ENCODE measurements around the gene TBC1D22A.
A peak's percentile ranks its signal among the peaks of the same experiment; 100 is the strongest.

TBC1D22A gene

DNA sequence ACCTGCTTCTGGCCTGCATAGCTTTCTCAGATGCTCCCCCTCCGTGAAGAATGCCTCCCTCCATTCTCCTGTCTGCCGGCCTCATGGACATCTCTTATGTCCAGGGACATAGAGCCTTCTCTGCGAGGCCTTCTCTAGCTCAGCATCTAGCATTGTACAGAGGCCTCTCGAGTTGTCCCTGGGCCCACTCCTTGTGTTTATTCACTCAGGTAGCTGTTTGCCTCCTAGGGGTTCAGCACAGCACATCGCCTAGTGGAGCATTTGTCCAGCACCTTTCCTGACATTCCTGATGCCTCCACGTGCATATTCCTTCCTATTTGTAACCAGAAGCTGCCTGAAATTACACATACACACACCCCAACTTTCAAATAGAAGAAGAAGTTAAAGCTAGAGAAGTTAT is 101.3 kb downstream of the TBC1D22A start:
- DNase-seq, result no peak

DNA sequence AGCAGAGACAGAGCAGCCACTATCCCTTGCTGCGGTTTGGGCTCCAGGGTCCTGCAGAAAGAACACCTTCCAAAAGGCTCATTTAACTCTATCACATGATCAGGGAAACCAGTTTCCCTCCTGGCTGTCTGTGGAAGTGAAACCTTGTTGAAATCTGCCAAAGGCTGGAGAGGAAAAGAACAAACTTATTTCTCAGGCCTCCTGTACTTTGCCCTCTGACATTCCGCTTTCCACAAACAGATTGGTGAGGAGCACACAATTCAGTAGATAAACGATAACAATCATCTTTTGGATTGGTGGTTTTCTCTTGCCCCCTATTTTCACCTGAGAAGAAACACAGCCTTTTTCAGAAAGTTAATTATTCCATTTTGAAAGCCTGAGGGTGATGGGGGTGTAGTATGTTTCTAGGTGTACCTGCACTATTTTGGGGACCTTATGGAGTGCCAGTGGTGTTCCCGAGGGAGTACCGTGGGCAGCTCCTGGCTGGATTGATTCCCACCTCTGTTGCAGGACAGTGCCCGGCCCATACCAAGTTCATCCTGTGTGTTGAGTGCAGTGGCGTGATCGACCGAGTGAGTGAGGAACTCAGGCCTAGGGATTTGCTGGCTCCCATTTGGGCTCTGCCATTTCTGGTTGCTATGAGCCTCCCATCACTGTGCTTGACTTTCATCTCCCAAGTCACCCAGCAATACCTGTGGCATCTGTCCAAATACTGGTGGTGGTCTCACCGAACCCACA is 102.0 kb downstream of the TBC1D22A start:
- no peak for DNase-seq

DNA sequence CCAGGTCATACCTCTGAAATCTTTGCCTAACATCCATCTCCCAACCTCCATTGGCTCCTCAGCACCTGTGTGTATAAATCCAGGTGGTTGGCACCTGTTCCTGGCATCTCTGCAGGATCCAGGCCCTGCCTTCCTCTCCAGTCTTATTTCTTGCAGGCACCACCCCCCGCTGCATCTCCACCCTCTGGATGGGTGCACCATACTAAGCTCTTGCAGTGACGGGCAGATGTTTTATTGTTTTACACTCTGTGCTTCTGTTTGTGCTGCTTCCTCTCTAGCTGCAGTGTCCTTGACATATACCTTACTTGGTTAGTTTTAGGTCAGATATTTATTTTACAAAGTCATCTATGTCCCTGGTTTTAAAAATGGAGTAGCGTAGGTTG is 102.6 kb downstream of the TBC1D22A start:
- no peak for DNase-seq

DNA sequence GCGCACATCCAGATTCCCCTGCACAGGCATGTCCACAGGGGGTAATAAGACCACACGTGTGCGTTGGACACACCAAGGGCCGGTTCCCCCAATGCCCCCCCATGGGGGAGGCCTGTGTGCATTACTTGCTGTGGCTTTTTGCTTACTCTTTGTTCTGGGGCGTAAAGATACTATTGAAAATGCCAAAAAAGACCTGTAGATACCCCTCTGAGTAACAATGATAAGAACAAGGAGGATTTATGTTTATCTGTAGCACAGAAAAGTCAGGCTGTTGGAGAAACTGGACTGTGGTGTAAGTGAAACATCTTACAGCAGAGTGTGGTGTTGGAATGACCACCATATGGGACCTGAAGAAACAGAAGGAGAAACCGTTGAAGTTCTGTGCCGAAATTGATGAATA is 103.2 kb downstream of the TBC1D22A start:
- no peak for DNase-seq

DNA sequence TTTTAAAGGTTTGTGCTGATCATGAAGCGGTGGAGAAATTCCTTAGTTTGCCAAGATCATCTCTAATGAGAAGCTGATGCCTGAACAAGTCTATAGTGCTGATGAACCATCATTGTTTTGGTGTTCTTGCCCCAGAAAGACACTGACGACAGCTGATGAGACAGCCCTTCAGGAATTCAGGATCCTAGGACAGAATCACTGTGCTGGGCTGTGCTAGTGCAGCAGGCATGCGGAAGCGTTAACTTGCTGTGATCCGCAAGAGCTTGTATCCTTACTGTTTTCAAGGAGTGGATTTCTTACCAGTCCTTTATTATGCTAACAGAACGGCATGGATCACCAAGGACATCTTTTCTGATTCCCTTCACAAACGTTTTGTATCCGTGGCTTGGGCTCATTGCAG is 104.1 kb downstream of the TBC1D22A start:
- no peak for DNase-seq

DNA sequence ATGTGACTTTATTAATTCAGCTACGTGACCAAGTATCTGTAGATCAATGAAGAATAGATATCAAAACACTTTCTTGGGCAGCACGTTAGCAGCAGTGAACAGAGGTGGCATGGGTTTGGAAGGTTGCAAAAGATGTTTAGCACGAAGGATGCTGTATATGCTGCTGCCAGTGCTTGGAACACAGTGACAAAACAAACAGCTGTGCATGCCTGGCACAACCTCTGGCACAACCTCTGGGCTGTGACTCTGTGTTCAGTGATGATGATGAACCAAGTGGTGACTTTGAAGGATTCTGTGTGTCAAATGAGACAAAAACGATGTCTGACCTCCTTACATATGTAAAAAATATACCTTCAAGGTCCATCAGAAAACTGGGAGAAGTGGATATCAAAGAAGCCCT is 104.7 kb downstream of the TBC1D22A start:
- no peak for DNase-seq

DNA sequence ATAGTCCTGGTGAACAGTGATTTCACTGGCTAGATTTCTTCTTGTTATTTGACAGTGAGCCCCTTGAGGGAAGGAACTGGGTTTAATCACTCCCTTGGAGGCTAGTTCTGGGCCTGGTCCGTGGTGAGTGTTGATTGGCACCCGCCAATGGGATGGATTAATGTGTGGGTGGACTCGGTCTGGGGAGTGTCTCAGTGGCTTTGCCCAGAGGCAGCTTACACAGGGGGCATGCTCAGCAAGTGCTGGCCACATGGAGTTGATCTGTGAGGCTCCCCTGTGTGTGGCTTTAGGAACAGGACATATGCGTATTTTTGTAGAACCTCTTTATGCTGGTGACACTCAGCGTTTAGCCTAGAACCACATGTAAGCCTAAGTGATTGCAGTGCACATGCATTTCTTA is 106.9 kb downstream of the TBC1D22A start:
- no peak for DNase-seq

DNA sequence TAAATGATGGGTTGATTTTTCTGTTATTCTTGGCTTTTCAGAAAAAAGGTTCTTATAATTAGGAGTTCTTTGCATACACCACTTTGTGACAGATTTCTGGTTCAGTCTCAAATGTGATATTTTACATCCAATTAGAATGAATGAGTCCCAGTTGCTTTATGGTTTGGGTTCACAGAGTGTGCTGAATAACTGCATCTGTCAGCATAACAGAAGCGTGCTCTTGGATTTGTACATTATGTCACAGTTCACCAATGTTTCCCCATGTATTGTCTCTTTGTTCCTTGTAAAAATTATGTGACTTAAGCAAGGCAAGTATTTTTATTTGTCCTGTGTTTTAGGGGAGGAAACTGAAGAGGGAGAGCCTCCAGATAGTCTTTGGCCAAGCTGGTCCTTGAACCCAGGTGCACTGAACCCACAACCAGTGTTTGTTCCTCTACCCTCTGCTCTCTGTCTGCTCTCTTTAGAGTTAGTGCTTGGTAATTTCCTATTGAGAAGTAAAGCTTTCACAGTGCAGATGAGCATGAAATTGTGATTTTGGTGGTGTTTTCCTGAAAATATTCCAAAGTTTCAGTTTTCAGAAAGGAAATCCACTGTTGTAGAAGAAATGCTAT is 107.5 kb downstream of the TBC1D22A start:
- no peak for DNase-seq

DNA sequence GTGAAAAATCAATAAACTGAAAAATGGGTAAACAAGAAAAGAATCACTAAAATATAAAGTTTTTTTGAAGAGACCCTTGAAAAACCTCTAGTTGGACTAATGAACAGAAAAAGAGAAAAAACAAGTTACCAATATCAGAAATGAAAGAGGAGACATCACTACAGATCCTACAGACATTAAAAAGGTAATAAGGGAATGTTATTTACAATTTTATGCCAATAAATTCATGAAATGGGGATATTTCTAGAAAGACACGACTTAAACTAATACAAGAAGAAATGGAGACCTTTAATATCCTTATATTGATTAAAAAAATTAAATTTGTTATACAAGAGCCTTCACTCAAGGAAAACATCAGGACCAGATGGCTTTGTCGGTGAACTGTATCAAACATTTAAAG is 109.4 kb downstream of the TBC1D22A start:
- no peak for DNase-seq

DNA sequence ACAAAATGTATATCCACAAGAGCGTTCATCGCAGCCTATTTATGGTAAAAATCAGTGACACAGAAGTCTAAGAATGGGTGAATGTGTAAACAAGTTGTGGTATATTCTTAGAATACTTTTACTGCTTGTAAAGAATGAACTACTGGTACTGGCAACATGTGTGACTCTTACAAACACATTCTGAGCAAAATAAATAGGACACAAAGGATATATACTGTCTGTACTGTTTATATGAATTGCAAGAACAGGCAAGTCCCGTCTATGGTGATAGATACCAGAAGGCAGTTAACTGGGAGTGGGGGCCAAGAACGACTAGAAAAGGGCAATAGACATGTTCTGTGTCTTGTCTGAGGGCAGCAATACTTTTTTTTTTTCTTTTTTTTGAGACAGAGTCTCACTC is 112.6 kb downstream of the TBC1D22A start:
- DNase-seq, result no peak

DNA sequence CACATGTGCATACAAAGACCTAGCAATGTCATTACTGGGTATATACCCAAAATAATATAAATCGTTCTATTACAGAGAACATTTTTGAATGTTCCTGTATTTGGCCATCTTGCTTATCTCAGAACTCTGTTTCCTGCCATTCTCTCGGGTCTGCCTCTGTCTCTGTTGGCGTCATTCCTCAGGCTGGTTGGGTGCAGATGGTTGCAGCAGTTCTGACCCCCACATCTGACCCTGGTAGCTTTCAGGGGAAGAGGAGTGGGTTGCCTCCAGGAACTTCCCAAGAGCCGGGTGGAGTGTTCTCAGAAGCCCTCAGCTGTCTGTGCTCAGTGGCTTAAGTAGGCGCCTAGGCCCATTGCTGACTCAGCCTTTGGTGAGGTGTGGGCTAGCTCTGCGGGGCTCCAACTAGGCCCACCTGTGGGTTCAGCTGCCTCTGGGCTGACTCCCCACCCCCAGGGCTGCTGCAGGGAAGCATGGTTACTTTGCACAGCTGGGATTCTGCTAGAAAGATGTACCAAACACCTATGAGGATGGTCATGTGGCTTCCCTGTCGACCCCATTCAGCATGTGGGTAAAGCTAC is 114.0 kb downstream of the TBC1D22A start:
- no peak for DNase-seq

DNA sequence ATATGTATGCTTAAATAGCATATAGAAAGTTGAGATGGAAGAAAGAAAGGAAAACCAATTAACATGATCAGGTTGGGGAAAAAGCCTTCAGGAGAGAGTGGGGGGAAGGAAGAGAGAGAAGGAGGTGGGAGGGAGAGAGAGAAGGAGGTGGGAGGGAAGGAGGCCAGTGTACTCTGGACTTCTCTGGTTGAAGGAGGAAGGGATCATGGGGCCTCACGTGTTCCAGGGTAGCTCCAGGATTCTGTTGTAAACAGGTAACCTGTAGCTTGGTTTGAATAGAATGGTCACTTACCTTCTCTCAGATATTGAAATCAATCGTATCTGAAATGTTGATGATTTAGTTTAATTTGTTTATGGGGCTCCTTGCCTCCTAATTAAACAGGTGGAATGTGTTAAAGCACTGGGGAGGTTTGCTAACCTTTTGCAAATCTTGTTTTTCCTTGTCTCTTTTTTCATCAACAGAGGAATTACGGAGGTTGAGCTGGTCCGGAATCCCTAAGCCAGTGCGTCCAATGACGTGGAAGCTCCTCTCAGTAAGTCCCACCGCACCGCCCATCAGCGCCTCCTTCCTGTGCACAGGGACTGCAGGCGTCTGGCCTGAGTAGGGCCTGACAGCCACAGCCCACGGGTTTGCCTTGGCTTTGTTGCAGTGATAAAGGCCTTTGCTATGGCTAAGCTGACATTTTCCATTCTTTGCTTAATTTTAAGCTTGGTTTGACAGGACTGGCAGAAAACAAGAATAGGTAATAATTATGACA is 115.9 kb downstream of the TBC1D22A start:
- DNase-seq, result peak; percentile 64

DNA sequence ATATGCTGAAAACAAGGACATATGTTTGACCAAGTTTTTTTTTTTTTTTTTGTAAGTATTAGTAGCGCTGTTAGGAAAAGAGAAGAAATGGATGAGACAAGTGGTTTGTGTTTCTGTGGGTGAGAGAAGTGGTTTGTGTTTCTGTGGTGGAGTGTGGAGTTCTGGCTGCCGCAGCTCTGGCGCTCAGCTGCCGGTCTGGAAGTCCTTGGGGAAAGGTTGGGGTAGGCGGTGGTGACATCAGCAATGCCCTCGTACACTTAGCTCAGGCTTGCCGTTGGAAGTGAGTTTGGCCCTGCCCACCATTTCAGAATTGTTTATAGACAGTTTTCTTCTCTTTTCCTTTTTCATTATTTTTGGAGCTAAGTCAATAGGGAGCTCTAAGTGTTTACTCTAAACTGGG is 116.6 kb downstream of the TBC1D22A start:
- no peak for DNase-seq

DNA sequence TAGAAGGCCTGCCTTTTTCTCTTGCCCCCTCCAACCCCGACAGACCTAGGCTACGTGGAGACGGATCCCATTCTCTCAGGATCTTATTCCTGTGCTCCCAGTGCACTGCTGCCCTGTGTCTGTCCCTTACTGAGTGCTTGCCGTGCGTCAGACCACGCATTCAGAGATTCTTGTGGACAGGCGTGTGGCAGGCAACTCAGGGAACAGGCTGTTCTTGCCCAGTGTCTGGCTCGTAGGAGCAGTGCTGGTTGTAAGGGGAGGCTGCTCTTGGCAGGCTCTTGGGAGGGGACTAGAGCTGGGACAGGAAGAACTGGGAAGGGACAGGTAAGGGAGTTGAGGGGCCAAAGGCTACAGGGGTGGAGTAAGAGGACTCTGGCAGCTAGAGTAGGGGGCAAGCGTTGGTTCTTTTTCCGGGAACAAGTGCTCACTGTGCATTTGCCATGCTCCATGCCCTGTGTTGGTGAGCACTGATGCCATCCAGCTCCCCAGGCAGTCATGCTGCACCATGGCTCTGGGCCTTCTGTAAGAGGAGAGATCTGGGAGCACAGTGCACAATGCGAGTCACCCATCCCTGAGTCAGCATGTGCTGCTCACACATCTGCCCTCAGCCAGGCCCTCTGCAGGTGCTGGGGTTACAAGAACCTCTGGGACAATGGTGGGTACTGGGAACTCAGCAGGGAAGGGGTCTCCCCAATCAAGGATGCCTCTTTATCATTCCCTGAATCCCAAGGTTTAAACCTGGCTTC is 119.1 kb downstream of the TBC1D22A start:
- DNase-seq, result no peak

DNA sequence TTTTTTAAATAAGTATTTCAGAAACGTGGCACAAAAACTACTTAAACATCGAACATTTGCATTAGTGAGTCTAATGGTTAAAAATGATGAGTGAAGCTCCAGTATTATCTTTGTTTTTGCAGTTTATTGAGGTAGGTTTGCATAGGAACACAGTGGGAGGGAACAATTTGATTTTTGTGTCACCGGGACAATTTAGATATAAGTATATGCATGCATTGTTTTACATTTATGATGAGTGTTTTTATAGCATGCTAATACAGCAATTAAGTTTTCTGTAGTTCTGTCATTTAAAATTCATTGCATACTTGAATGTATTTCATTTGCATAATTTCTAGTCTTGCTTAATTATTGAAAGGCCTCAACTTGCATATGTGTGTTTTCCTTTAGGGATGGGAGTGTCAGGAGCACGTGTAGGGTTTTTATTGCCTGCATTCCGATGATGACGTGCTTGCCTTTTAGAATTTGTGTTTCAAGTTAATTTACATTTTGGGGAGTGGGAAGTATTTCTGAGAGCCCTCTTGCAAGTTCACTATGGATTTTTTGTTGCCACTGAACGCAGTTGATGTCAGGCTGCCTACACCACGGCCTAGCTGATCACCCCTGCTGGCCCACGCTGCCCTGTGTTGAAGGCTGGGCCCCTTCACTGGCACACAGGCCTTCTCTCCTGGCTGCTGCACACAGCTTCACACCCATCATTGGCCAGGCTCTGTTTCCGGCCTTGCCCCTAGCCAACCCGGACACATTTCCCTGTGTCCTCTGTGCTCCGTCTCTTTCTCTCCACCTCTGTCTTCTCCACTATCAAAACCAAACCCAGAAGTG is 120.9 kb downstream of the TBC1D22A start:
- DNase-seq, result no peak

DNA sequence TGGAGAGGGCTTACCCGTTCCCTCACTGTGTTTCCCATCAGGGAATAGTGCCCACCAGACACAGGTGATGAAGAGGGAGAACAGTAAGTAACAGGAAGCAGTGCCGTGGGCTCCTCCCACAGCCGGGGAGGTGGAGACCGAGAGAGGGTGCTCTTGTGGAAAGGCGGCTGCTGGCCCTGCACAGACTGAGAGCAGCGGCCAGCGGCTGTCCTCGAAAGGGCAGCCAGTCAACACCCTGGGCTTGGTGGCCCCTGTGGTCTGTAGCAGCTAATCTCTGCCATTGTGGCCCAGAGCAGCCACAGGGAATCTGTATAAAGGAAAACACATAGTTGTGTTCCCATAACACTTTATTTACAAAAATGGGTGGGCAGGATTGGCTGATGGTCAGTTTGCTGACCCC is 121.9 kb downstream of the TBC1D22A start:
- no peak for DNase-seq

DNA sequence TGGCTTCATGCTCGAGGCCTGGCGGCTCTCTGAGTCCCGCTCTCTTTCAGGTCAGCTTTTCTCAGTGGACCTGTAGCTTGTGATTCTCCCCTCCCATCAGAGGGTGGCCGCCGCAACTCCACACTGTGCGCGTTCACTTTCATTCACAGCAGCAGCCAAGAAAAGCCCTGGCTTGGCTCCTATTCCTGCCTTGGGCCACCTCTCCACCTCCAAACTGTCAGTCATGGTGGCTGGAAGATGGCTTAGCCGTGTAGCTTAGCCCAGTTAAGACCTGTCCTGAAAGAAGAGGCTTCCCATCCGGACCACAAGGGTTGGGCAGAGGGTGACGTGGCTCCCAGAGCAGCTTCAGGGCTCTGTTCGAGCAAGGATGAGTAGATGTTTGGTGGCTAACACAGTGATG is 125.5 kb downstream of the TBC1D22A start:
- DNase-seq, result no peak

DNA sequence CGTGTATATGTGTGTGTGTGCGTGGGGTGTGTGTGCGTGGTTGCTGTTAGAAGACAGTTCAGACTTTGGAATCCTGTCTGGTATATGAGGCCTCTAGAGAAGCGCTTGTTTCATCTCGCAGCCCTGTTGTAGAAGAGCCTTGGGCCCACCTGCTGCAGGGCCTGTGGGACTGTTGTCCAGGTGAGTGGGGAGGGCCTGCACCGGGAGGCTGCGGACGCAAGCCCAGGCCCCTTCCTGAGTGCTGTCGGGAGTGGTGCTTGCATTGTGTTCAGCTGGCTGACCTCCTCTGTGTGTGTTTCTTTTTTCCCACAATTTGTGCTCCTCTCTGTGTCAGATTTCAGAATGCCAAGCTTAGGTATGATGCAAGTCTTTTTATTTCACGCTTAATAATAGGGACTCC is 128.4 kb downstream of the TBC1D22A start:
- DNase-seq, result no peak

DNA sequence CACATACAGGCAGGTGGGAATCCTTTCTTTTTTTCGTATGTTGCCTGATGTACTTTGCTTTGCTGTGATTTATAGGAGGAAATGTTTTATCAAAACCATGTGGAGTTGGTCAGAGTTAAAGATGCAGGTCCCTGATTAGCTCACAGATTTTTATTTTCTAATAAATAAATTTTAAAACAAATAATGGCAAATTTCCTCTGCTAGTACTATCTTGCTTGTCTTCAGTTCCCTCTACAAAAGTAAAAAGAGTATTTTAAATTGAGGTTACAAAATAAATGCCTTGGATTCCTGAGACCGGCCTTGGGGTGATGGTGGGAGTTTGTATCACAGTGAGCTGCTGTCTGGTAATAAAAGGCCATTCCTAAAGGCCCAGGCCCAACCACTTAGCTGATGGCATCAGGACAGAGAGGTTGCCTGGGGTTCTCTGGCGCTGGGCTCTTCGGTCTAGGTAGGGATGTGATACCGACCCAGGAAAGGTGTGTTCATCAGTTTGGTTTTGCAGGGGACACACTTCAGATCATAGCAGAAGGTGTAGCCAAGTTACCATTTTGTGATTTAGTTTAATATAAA is 129.0 kb downstream of the TBC1D22A start:
- DNase-seq, result no peak

DNA sequence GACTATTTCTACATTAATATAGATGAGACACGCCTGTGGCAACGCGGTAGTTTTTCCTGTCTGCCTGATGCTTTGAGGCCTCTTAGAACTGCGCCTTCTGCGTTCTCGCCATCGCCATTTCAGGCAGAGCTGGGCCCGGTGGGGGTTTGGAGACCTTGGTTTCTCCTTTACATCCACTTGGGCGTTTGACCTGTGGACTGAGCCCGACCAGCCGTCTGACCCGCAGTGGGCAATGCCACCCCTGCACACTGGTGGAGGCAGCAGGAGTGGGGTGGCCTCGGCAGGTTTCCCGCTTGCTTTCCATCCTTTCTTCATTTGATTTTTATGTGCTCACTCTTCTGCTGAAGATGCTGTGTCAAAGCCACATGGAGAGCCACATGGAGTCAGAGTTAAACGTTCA is 130.4 kb downstream of the TBC1D22A start:
- DNase-seq, result no peak

DNA sequence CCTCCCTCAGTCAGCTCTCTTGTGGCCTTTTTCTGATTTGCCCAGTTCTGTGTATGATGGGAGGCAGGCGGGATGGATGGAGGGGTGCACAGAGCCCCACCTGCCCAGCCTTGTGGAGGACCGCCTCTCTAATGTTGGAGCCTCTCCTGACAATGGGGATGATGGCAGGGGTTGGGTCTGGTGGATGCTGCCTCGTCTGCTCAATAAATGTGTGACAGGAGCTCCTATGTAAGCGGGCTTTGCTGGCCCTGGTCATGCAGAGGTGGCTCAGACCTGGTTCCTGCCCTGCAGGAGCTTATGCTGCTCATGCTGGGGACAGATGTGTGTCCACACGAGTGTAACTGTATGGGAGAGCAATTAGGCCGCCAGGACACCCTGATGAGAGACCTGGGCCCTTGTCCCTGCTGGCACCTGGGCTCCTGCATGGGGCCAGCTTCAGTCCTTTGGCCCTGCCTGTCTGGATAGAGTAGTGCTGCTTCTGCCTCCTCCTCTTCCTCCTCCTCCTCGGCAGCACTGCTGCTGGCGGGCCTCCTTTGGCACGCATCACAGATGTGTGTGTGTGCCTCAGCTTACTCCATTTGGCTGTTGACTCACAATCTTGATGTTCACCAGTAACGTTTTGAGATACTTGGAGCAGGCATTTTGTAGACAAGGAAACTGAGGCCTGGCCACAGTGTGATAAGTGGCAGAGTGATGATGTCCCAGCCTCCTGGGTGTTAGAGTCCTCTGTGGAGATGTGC is 131.0 kb downstream of the TBC1D22A start:
- no peak for DNase-seq

All from NCI-H82 (cell line).